Renal pelvis (tissue), 4 donors: ENCODE data around the gene RPL37A. TPM values are rescaled to one million over a fixed set of nuclear protein-coding genes. Genes with fewer than 3 reads are reported as not detected.

Experiments used
- DNase-seq: peaks from one replicate; pipeline ENCODE4 v3.0.0-alpha.2; 2013
- polyA plus RNA-seq, 3 donors: library from polyadenylated mRNA; unstranded; fragments of 120-200 nt; gene quantifications; one replicate each; pipeline ENCODE4 v1.2.1, GENCODE V29; 2013; ENCODE audit not compliant: insufficient read length in 3 of 3

RPL37A gene
- polyA plus RNA-seq, 3 donors: 2,012 to 2,549 (median 2,297) TPM

- DNase-seq: no peak
Measured at GRCh38 chr2:216475767-216476166, 22.9 kb upstream of the RPL37A start.

GRCh38 chr2:216477283-216478035 lies 21.2 kb upstream of the RPL37A start:
- no peak for DNase-seq

GRCh38 chr2:216478151-216478550 lies 20.5 kb upstream of the RPL37A start:
- DNase-seq: no peak

- no peak for DNase-seq
Measured at GRCh38 chr2:216478791-216479190, 19.9 kb upstream of the RPL37A start.

- no peak for DNase-seq
Measured at GRCh38 chr2:216480221-216480620, 18.4 kb upstream of the RPL37A start.

- DNase-seq: no peak
Measured at GRCh38 chr2:216482640-216483039, 16.0 kb upstream of the RPL37A start.

- DNase-seq: no peak
Measured at GRCh38 chr2:216485237-216485636, 13.4 kb upstream of the RPL37A start.

- DNase-seq: no peak
Measured at GRCh38 chr2:216485745-216486144, 12.9 kb upstream of the RPL37A start.

- DNase-seq: no peak
Measured at GRCh38 chr2:216486271-216486670, 12.4 kb upstream of the RPL37A start.

- no peak for DNase-seq
Measured at GRCh38 chr2:216486708-216487107, 11.9 kb upstream of the RPL37A start.

GRCh38 chr2:216490061-216490460 lies 8.6 kb upstream of the RPL37A start:
- DNase-seq: no peak

GRCh38 chr2:216491793-216492596 lies 6.6 kb upstream of the RPL37A start:
- DNase-seq: peak; percentile 50

- peak; percentile 54 for DNase-seq
Measured at GRCh38 chr2:216492597-216493333, 5.9 kb upstream of the RPL37A start.

- DNase-seq: no peak
Measured at GRCh38 chr2:216493334-216493685, 5.3 kb upstream of the RPL37A start.

- no peak for DNase-seq
Measured at GRCh38 chr2:216495656-216496055, 3.0 kb upstream of the RPL37A start.

GRCh38 chr2:216497382-216498069 lies 1.1 kb upstream of the RPL37A start:
- DNase-seq: no peak

- DNase-seq: peak; percentile 16
Measured at GRCh38 chr2:216498070-216498378, 620 bp upstream of the RPL37A start.

GRCh38 chr2:216499641-216500218 lies 1.1 kb downstream of the RPL37A start:
- DNase-seq: no peak

- DNase-seq: no peak
Measured at GRCh38 chr2:216500572-216500971, 1.9 kb downstream of the RPL37A start.

- DNase-seq: no peak
Measured at GRCh38 chr2:216501854-216502253, 3.2 kb downstream of the RPL37A start.

GRCh38 chr2:216502381-216503158 lies 3.9 kb downstream of the RPL37A start:
- no peak for DNase-seq
